Measurements from ENCODE around the gene KCNQ1. TPM values are rescaled to one million over a fixed set of nuclear protein-coding genes. Genes with fewer than 3 reads are reported as not detected.

Gene KCNQ1
- total and polyA plus RNA-seq, 9 of the 15 experiments (the other 6 are each of a cell fraction or from before 2014, with no cell fraction given) = 0.44 TPM; not detected in 8

- no peaks in the 10 kb centered on the region for H4K20me1 ChIP-seq (replicated peaks; ENCODE audit: control insufficient read depth, insufficient read depth, low read length)
- ChIA-PET POLR2A (no interaction called here), CTCF (ENCODE audit: low intra/inter-chr PET ratio) (no interaction called here)
- H3K4me3 ChIP-seq = no peak overlapping the region
- DNase-seq (ENCODE audit: extremely low read depth in 1 of 4, low spot score in 3 of 4) = no peak
- no peak overlapping the region for H3K27ac ChIP-seq (ENCODE audit: extremely low read depth, low read depth, low read length)
- no peaks in the 10 kb centered on the region for H3K4me1 ChIP-seq (replicated peaks in 1 of 2; ENCODE audit: control insufficient read depth in 2 of 2, insufficient read depth in 2 of 2, low read length in 2 of 2)
- TF ChIP-seq ZNF197 (CRISPR knock-in tag; IDR thresholded peaks at IDR 0.05; ENCODE audit: low read depth) (no peak), NR3C1 (CRISPR knock-in tag; IDR thresholded peaks at IDR 0.05) (no peak), NR1H2 (CRISPR knock-in tag; IDR thresholded peaks at IDR 0.05) (no peak), ZBTB12 (CRISPR knock-in tag; IDR thresholded peaks at IDR 0.05) (no peak), RFX5 (IDR thresholded peaks at IDR 0.05; ENCODE audit: low read depth, low read length) (no peak), ZNF77 (CRISPR knock-in tag; IDR thresholded peaks at IDR 0.05) (no peak)
- TF ChIP-seq, protein P1, sequence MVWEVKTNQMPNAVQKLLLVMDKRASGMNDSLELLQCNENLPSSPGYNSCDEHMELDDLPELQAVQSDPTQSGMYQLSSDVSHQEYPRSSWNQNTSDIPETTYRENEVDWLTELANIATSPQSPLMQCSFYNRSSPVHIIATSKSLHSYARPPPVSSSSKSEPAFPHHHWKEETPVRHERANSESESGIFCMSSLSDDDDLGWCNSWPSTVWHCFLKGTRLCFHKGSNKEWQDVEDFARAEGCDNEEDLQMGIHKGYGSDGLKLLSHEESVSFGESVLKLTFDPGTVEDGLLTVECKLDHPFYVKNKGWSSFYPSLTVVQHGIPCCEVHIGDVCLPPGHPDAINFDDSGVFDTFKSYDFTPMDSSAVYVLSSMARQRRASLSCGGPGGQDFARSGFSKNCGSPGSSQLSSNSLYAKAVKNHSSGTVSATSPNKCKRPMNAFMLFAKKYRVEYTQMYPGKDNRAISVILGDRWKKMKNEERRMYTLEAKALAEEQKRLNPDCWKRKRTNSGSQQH (CRISPR knock-in tag; IDR thresholded peaks at IDR 0.05) = no peak
- H3K27me3 ChIP-seq (ENCODE audit: control insufficient read depth in 2 of 2, insufficient read depth in 2 of 2, low read length in 2 of 2) = peaks cover 4 to 31% of the 10 kb centered on the region in 2 experiments; a peak in 4 of 5 replicates
- in situ Hi-C loops (cut with MboI) (no loop called here), intact Hi-C loops (cut with micrococcal nuclease) (no loop called here)
- H3K4me2 ChIP-seq (ENCODE audit: insufficient read depth, low read length) = no peak overlapping the region
- 2% methylated on average over 14 of the region's 14 CpGs for WGBS (ENCODE audit: insufficient coverage, low coverage, missing lambda C conversion rate)
- H3K79me2 ChIP-seq (ENCODE audit: control insufficient read depth, insufficient read depth, low read length) = no peaks in the 10 kb centered on the region
- FAIRE-seq = no peak
- no peak for ATAC-seq
- no peak overlapping the region for H3K9ac ChIP-seq (ENCODE audit: insufficient read depth in 1 of 2, low read depth in 2 of 2, low read length in 2 of 2)
- no peak overlapping the region for H2AFZ ChIP-seq (ENCODE audit: low read depth, low read length)
- no peaks in the 10 kb centered on the region for H3K36me3 ChIP-seq (ENCODE audit: control insufficient read depth, insufficient read depth, low read length)
- H3K9me1 ChIP-seq (ENCODE audit: control insufficient read depth, insufficient read depth, low read length) = no peaks in the 10 kb centered on the region
- no peaks in the 10 kb centered on the region for H3K9me3 ChIP-seq (replicated peaks; ENCODE audit: control insufficient read depth, insufficient read depth, low read depth, low read length)
- no TSS peak for BruUV-seq (replicated peaks)
These were observed 36.4 kb downstream of the KCNQ1 start for GRCh38 chr11:2481253-2481652.
